ENCODE measurements around the gene DPP6. TPM values are rescaled to one million over a fixed set of nuclear protein-coding genes. Genes with fewer than 3 reads are reported as not detected.

Gene DPP6
- total RNA-seq, 1 donor from 2014 or later = 2.2 TPM

GRCh38 chr7:154777908-154778307 lies 725.7 kb downstream of the DPP6 start:
- Mint-ChIP-seq H3K4me1 (no peaks in the 10 kb centered on the region), H3K27me3 (ENCODE audit: low read depth) (peaks cover 70% of the 10 kb centered on the region), H3K36me3 (ENCODE audit: low read depth) (peaks cover 5% of the 10 kb centered on the region), H3K9me3 (peaks cover 12% of the 10 kb centered on the region), H3K27ac (ENCODE audit: unreplicated experiment) (no peak overlapping the region), H3K4me3 (no peak overlapping the region)
- TF ChIP-seq CTCF (conservative IDR thresholded peaks at IDR 0.05) = no peak
- DNase-seq (ENCODE audit: low read depth, low spot score) = no peak

- TF ChIP-seq CTCF (conservative IDR thresholded peaks at IDR 0.05) = no peak
- no peak overlapping the region for H3K27ac Mint-ChIP-seq (ENCODE audit: unreplicated experiment)
- H3K4me3 Mint-ChIP-seq = no peak overlapping the region
- no peak for DNase-seq (ENCODE audit: low read depth, low spot score)
- H3K27me3 Mint-ChIP-seq (ENCODE audit: low read depth) = peaks cover 81% of the 10 kb centered on the region
- no peaks in the 10 kb centered on the region for H3K4me1 Mint-ChIP-seq
- H3K9me3 Mint-ChIP-seq = peaks cover 15% of the 10 kb centered on the region
- H3K36me3 Mint-ChIP-seq (ENCODE audit: low read depth) = peaks cover 5% of the 10 kb centered on the region
Observed at GRCh38 chr7:154781369-154782303, 729.4 kb downstream of the DPP6 start.

- peaks cover 15% of the 10 kb centered on the region for H3K9me3 Mint-ChIP-seq
- H3K27me3 Mint-ChIP-seq (ENCODE audit: low read depth) = peaks cover 75% of the 10 kb centered on the region
- no peak overlapping the region for H3K4me3 Mint-ChIP-seq
- H3K36me3 Mint-ChIP-seq (ENCODE audit: low read depth) = peaks cover 5% of the 10 kb centered on the region
- TF ChIP-seq CTCF (conservative IDR thresholded peaks at IDR 0.05) = no peak
- no peaks in the 10 kb centered on the region for H3K4me1 Mint-ChIP-seq
- DNase-seq (ENCODE audit: low read depth, low spot score) = no peak
- no peak overlapping the region for H3K27ac Mint-ChIP-seq (ENCODE audit: unreplicated experiment)
Observed at GRCh38 chr7:154783281-154783909, 731.2 kb downstream of the DPP6 start.

- peaks cover 4% of the 10 kb centered on the region for H3K9me3 Mint-ChIP-seq
- no peak for TF ChIP-seq CTCF (conservative IDR thresholded peaks at IDR 0.05)
- H3K27me3 Mint-ChIP-seq (ENCODE audit: low read depth) = peaks cover 76% of the 10 kb centered on the region
- no peaks in the 10 kb centered on the region for H3K36me3 Mint-ChIP-seq (ENCODE audit: low read depth)
- no peak overlapping the region for H3K4me3 Mint-ChIP-seq
- DNase-seq (ENCODE audit: low read depth, low spot score) = no peak
- no peak overlapping the region for H3K27ac Mint-ChIP-seq (ENCODE audit: unreplicated experiment)
- H3K4me1 Mint-ChIP-seq = no peaks in the 10 kb centered on the region
Observed at GRCh38 chr7:154785898-154786297, 733.7 kb downstream of the DPP6 start.

- H3K9me3 Mint-ChIP-seq = peaks cover 2% of the 10 kb centered on the region
- no peaks in the 10 kb centered on the region for H3K36me3 Mint-ChIP-seq (ENCODE audit: low read depth)
- peak; percentile 50 for TF ChIP-seq CTCF (conservative IDR thresholded peaks at IDR 0.05)
- H3K27ac Mint-ChIP-seq (ENCODE audit: unreplicated experiment) = no peak overlapping the region
- H3K4me1 Mint-ChIP-seq = peaks cover 1% of the 10 kb centered on the region
- DNase-seq (ENCODE audit: low read depth, low spot score) = peak; percentile 23
- peaks cover 76% of the 10 kb centered on the region for H3K27me3 Mint-ChIP-seq (ENCODE audit: low read depth)
- H3K4me3 Mint-ChIP-seq = no peak overlapping the region
Observed at GRCh38 chr7:154789404-154789803, 737.2 kb downstream of the DPP6 start.
